Measurements from ENCODE around the gene TMEM86B.

DNA sequence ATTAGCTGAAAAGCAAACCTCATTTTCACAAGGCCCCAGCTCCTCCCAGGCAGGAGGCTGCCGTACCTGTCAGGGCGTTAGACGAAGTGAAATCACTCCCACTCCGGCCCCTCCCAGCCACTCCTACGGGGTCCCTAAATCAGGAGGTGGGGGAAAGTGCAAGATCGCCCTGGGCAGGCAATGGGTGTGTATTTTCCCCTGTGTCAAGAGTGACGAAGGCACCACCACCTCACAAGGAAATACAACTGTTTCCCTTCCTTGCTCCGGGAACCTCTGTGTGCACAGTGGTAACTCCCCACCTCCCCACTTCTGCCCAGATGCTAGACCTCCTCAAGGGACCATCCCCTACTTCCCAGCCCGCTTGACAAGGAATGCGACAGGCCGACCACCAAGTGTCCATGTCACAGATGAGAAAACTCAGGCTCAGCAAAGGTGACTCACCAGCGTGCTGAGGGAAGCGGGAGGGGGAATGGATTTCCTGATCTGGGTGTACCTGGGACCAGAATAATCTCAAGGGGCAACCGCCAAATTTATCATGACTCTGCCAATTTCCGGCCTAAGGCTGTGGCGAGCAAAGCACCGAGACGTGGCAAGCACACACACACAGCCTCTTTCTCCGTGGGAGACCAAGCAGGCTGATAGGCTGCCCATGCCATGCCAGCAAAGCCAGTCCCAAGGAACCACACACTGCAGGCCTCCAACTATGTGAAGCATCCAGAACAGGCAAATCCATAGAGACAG is 22.9 kb upstream of the TMEM86B start:
- TF ChIP-seq, protein P1, sequence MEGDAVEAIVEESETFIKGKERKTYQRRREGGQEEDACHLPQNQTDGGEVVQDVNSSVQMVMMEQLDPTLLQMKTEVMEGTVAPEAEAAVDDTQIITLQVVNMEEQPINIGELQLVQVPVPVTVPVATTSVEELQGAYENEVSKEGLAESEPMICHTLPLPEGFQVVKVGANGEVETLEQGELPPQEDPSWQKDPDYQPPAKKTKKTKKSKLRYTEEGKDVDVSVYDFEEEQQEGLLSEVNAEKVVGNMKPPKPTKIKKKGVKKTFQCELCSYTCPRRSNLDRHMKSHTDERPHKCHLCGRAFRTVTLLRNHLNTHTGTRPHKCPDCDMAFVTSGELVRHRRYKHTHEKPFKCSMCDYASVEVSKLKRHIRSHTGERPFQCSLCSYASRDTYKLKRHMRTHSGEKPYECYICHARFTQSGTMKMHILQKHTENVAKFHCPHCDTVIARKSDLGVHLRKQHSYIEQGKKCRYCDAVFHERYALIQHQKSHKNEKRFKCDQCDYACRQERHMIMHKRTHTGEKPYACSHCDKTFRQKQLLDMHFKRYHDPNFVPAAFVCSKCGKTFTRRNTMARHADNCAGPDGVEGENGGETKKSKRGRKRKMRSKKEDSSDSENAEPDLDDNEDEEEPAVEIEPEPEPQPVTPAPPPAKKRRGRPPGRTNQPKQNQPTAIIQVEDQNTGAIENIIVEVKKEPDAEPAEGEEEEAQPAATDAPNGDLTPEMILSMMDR (IDR thresholded peaks at IDR 0.05; ENCODE audit: insufficient read depth, low read depth, low read length): no peak
- no peak for TF ChIP-seq EZH2 (IDR thresholded peaks at IDR 0.05; ENCODE audit: insufficient read depth, low read length)
